ENCODE results near the gene LYSMD2. TPM values are rescaled to one million over a fixed set of nuclear protein-coding genes. Genes with fewer than 3 reads are reported as not detected.

Gene LYSMD2
- total RNA-seq, 1 donor from 2014 or later = 4.2 TPM

GRCh38 chr15:51677021-51677420 is 60.4 kb downstream of the LYSMD2 start:
- H3K4me1 ChIP-seq = peaks cover 9% of the 10 kb centered on the region
- no peaks in the 10 kb centered on the region for H3K36me3 ChIP-seq
- H3K4me3 ChIP-seq = no peak overlapping the region
- no peak for TF ChIP-seq CTCF (IDR thresholded peaks at IDR 0.05; ENCODE audit: borderline replicate concordance)
- peaks cover 47% of the 10 kb centered on the region for H3K27me3 ChIP-seq (ENCODE audit: low read depth)
- H3K9me3 ChIP-seq (replicated peaks) = no peaks in the 10 kb centered on the region
- DNase-seq = no peak
- no peak overlapping the region for H3K27ac ChIP-seq (replicated peaks)
- intact Hi-C loops (cut with micrococcal nuclease) = no loop called here

GRCh38 chr15:51675234-51675633 is 62.2 kb downstream of the LYSMD2 start:
- Histone ChIP-seq H3K36me3 (no peaks in the 10 kb centered on the region), H3K27me3 (ENCODE audit: low read depth) (peaks cover 48% of the 10 kb centered on the region), H3K4me1 (no peaks in the 10 kb centered on the region), H3K9me3 (replicated peaks) (no peaks in the 10 kb centered on the region), H3K27ac (replicated peaks) (no peak overlapping the region), H3K4me3 (no peak overlapping the region)
- no peak for TF ChIP-seq CTCF (IDR thresholded peaks at IDR 0.05; ENCODE audit: borderline replicate concordance)
- intact Hi-C loops (cut with micrococcal nuclease) = no loop called here
- no peak for DNase-seq

Other genes starting within 250 kb of the LYSMD2 start
- gene DMXL2, start 114.9 kb downstream of the LYSMD2 start, total RNA-seq = 7.4 TPM
- gene SCG3, start 56.2 kb downstream of the LYSMD2 start, total RNA-seq = not detected
- 5.1 TPM for gene TMOD2, start 13.9 kb upstream of the LYSMD2 start, total RNA-seq
- gene TMOD3, start 92.0 kb upstream of the LYSMD2 start, total RNA-seq = 30.9 TPM
- gene LEO1, start 234.1 kb upstream of the LYSMD2 start, total RNA-seq = 9.7 TPM

Data from left ventricle myocardium inferior (tissue), 1 donor.